Lower leg skin (tissue), 4 donors: Measurements from ENCODE around the gene ZBTB20. TPM values are rescaled to one million over a fixed set of nuclear protein-coding genes. Genes with fewer than 3 reads are reported as not detected.

Experiments used
- DNase-seq, 2 donors: peaks; one replicate each; pipeline ENCODE4 v3.0.0-alpha.2; 2019; ENCODE audit warnings: low spot score in 2 of 2
- H3K4me3 ChIP-seq: fragments of 200-600 bp; sonication (generic); 2 replicates; pipeline ENCODE4 v1.5.1; 2017; ENCODE audit warnings: mild to moderate bottlenecking, low read depth; ENCODE audit not compliant: poor library complexity, severe bottlenecking
- CTCF ChIP-seq, 3 donors: fragments of 450-650 bp; IDR thresholded peaks; one replicate each; pipeline ENCODE4 v1.5.1; 2016; ENCODE audit warnings: antibody characterized with exemption in 3 of 3, mild to moderate bottlenecking in 3 of 3, moderate library complexity in 2 of 3
- POLR2A ChIP-seq, 2 donors: fragments of 450-650 bp; IDR thresholded peaks; one replicate each; pipeline ENCODE4 v1.6.1; 2016 to 2017; ENCODE audit warnings: antibody characterized with exemption in 2 of 2, mild to moderate bottlenecking in 1 of 2, moderate library complexity in 1 of 2
- WGBS, 2 donors: methylation state at CpG; one replicate each; pipeline ENCODE4 v1.1.5; 2018; 5-methylcytosine and 5-hydroxymethylcytosine counted together
- intact Hi-C: fragments of 100-400 bp; cut with DNase I; formaldehyde crosslinking; loops from one replicate; pipeline ENCODE4 v1.15.0; 2023; ENCODE audit warnings: low total_unique reads
- total RNA-seq, 4 donors: library from RNA; depleted of rRNA; stranded (reverse); fragments of >200 nt; gene quantifications; one replicate each; pipeline ENCODE4 v1.1.0, GENCODE V29; 2016

Gene ZBTB20
- total RNA-seq, 4 donors from 2014 or later = 22.5 to 41.9 (median 33.1) TPM

GRCh38 chr3:114408736-114409670 lies 738.1 kb downstream of the ZBTB20 start:
- intact Hi-C loops = no loop called here
- 66 to 69% methylated on average over 17 of the region's 17 CpGs for WGBS, 2 donors
- no peak for DNase-seq
- no peak overlapping the region for H3K4me3 ChIP-seq
- no peak for TF ChIP-seq CTCF (IDR thresholded peaks at IDR 0.05)
- TF ChIP-seq POLR2A (IDR thresholded peaks at IDR 0.05) = no peak

GRCh38 chr3:114406922-114407321 lies 740.2 kb downstream of the ZBTB20 start:
- WGBS, 2 donors = 68 to 73% methylated on average over 3 of the region's 3 CpGs
- intact Hi-C loops = no loop called here
- no peak overlapping the region for H3K4me3 ChIP-seq
- no peak for DNase-seq
- TF ChIP-seq CTCF (IDR thresholded peaks at IDR 0.05) (no peak), POLR2A (IDR thresholded peaks at IDR 0.05) (no peak)

GRCh38 chr3:114406286-114406685 lies 740.8 kb downstream of the ZBTB20 start:
- TF ChIP-seq CTCF (IDR thresholded peaks at IDR 0.05) = no peak
- no peak for TF ChIP-seq POLR2A (IDR thresholded peaks at IDR 0.05)

GRCh38 chr3:114405202-114405990 lies 741.7 kb downstream of the ZBTB20 start:
- TF ChIP-seq POLR2A (IDR thresholded peaks at IDR 0.05) = no peak
- TF ChIP-seq CTCF (IDR thresholded peaks at IDR 0.05) = no peak
- H3K4me3 ChIP-seq = no peak overlapping the region
- intact Hi-C loops = no loop called here
- WGBS, 2 donors = 88 to 91% methylated on average over 2 of the region's 2 CpGs
- no peak for DNase-seq

More at GRCh38 chr3:114406286-114406685, 740.8 kb downstream of the ZBTB20 start:
- 65 to 78% methylated on average over 3 of the region's 3 CpGs for WGBS, 2 donors
- intact Hi-C loops = no loop called here
- no peak for DNase-seq
- no peak overlapping the region for H3K4me3 ChIP-seq

- TF ChIP-seq CTCF (IDR thresholded peaks at IDR 0.05) = no peak
- TF ChIP-seq POLR2A (IDR thresholded peaks at IDR 0.05) = no peak
- DNase-seq = no peak
- intact Hi-C loops = no loop called here
- WGBS, 2 donors = 73% methylated on average over 6 of the region's 6 CpGs
- H3K4me3 ChIP-seq = no peak overlapping the region
Observed at GRCh38 chr3:114404590-114404989, 742.5 kb downstream of the ZBTB20 start.
